ENCODE measurements around the gene LAMB3. TPM values are rescaled to one million over a fixed set of nuclear protein-coding genes. Genes with fewer than 3 reads are reported as not detected.

The LAMB3 gene
- total RNA-seq, 4 donors from 2014 or later, result 0.17 to 1.0 (median 0.52) TPM

DNA sequence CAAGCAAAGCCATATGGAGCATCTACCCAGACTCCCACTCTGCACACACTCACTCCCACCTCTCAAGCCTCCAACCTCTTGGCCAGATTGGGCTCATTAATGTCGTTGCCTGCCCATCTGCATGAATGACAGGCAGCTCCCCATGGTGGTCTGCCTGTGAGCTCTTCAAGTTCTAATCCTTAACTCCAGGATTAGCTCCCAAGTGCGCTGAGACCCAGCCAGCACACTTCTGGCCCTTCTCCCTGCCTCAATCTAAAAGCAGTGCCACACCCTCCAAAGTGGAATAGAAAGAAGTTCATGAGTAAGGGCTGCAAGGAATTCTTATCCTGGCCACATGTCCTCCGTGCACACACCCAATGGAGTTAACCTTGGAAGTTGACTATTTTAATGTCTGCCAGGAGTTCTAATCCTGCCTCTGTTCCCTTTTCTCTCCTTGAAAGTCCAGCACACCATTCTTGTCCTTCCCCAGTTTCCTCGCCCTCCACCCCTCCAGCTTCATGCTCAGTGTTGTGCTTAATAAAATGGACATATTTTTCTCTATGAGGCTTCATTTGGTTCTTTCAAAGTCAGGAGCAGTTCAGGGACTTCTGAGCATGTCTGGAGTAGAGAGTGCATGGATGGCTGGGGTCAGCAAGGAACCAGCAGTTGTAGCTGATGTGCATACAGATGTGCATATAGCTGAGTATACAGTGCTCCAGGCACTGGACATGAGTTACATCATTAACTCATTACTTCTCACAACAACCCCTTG, 38.6 kb downstream of the LAMB3 start:
- H3K9me3 ChIP-seq, result no peaks in the 10 kb centered on the region
- H3K36me3 ChIP-seq, result no peaks in the 10 kb centered on the region
- H3K27me3 ChIP-seq, result no peaks in the 10 kb centered on the region
- intact Hi-C loops (cut with DNase I), result no loop called here
- TF ChIP-seq CTCF (IDR thresholded peaks at IDR 0.05) (no peak), POLR2A (IDR thresholded peaks at IDR 0.05; ENCODE audit: low read depth) (no peak), POLR2AphosphoS5 (IDR thresholded peaks at IDR 0.05) (no peak), EP300 (IDR thresholded peaks at IDR 0.05) (no peak)
- H3K4me1 ChIP-seq, result peaks cover 0 to 11% (median 0%) of the 10 kb centered on the region in 4 donors
- no peak overlapping the region for H3K4me3 ChIP-seq
- no peak for DNase-seq (ENCODE audit: extremely low spot score)
- H3K27ac ChIP-seq (replicated peaks in 1 of 4), result no peak overlapping the region
- 58% methylated on average over 4 of the region's 4 CpGs for WGBS

GRCh38 chr1:209612646-209613399, 39.4 kb downstream of the LAMB3 start:
- H3K36me3 ChIP-seq, result no peaks in the 10 kb centered on the region
- no peaks in the 10 kb centered on the region for H3K27me3 ChIP-seq
- H3K27ac ChIP-seq (replicated peaks in 1 of 4), result no peak overlapping the region
- DNase-seq (ENCODE audit: extremely low spot score), result no peak
- WGBS, result 89% methylated on average over 11 of the region's 12 CpGs
- H3K4me1 ChIP-seq, result peaks cover 0 to 8% (median 0%) of the 10 kb centered on the region in 4 donors
- TF ChIP-seq CTCF (IDR thresholded peaks at IDR 0.05) (no peak), POLR2AphosphoS5 (IDR thresholded peaks at IDR 0.05) (no peak), EP300 (IDR thresholded peaks at IDR 0.05) (no peak), POLR2A (IDR thresholded peaks at IDR 0.05; ENCODE audit: low read depth) (no peak)
- intact Hi-C loops (cut with DNase I), result no loop called here
- no peak overlapping the region for H3K4me3 ChIP-seq
- no peaks in the 10 kb centered on the region for H3K9me3 ChIP-seq

DNA sequence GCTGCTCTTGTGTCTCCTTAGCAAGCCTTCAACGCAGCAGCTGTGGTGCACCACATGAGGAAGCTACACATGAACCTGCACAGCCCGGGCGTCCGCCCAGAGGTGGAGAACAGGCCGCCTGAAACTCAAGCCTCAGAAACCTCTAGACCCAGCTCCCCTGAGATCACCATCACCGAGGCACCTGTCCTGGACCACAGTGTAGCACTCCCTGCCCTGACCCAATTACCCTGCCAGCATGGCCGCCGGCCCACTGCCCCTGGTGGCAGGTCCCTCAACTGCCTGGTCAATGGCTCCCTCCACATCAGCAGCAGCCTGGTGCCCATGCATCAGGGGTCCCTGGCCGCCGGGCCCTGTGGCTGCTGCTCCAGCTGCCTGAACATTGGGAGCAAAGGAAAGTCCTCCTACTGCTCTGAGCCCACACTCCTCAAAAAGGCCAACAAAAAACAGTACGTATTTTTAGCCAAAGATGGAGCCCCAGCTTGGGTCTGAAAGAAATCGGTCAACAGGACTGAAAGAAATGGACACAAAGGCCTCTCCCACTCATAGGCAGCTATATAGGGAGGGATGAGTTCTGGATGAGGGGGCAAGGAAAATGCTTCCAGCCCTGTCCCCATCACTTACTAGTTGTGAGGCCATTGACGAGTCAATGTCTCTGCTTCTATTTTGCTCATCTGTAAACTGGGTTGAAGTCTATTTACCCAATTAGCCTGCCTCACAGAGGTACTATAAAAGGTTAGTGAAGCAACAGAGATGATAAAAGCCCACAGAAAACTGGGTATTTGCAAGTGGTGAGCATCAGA, 40.3 kb downstream of the LAMB3 start:
- no peak overlapping the region for H3K4me3 ChIP-seq
- peaks cover 0 to 1% (median 0%) of the 10 kb centered on the region in 4 donors for H3K4me1 ChIP-seq
- no peaks in the 10 kb centered on the region for H3K36me3 ChIP-seq
- intact Hi-C loops (cut with DNase I), result no loop called here
- H3K27me3 ChIP-seq, result no peaks in the 10 kb centered on the region
- DNase-seq (ENCODE audit: extremely low spot score), result no peak
- WGBS, result 94% methylated on average over 3 of the region's 13 CpGs
- no peaks in the 10 kb centered on the region for H3K9me3 ChIP-seq
- H3K27ac ChIP-seq (replicated peaks in 1 of 4), result no peak overlapping the region
- TF ChIP-seq POLR2AphosphoS5 (IDR thresholded peaks at IDR 0.05), result no peak
- TF ChIP-seq CTCF (IDR thresholded peaks at IDR 0.05), result no peak
- TF ChIP-seq EP300 (IDR thresholded peaks at IDR 0.05), result no peak
- TF ChIP-seq POLR2A (IDR thresholded peaks at IDR 0.05; ENCODE audit: low read depth), result no peak

GRCh38 chr1:209610631-209610905, 41.7 kb downstream of the LAMB3 start:
- H3K9me3 ChIP-seq, result no peaks in the 10 kb centered on the region

More at GRCh38 chr1:209610631-209610905, 41.7 kb downstream of the LAMB3 start:
- no peak for DNase-seq (ENCODE audit: extremely low spot score)
- WGBS, result 93% methylated on average over 3 of the region's 3 CpGs
- Histone ChIP-seq H3K36me3 (no peaks in the 10 kb centered on the region), H3K27ac (replicated peaks in 1 of 4) (no peak overlapping the region), H3K4me1 (no peaks in the 10 kb centered on the region), H3K4me3 (no peak overlapping the region), H3K27me3 (no peaks in the 10 kb centered on the region)
- TF ChIP-seq POLR2A (IDR thresholded peaks at IDR 0.05; ENCODE audit: low read depth), result no peak
- no peak for TF ChIP-seq POLR2AphosphoS5 (IDR thresholded peaks at IDR 0.05)
- intact Hi-C loops (cut with DNase I), result no loop called here
